Measurements from ENCODE around the gene ZNF580.

The ZNF580 gene

DNA sequence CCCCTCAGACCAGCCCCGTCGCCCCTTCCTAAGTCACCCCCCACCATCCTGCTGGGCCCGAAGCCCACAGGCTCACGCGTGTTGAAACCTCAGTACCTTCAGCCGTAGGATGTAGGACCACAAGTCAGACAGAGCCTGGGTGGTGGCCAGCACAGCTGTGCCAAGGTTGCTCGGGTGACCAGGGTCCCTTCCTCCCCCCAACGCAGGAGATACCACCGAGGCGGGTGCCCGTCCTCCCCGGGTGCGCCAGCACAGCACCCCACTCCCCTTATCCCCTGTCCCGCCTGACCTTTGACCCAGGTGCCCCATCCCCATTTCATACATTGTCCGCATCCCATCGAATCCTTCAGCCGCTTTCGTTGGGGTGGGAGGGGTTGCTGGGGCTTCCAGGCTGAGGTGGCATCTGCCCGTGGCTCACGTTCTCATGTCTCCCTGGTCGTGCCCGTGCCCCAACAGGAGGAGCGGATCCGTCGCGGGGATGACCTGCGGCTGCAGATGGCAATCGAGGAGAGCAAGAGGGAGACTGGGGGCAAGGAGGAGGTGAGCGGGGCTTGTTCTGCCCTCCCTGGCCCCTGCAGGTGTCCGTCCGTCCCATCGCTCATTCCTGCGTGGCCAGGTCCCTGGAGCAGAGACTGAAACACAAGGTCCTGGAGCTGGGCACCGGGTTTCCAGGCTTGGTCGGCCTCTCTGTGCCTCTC, 48.8 kb downstream of the ZNF580 start:
- TF ChIP-seq REST (IDR thresholded peaks at IDR 0.05; ENCODE audit: low read depth): no peak
- no peak for TF ChIP-seq FOXM1 (IDR thresholded peaks at IDR 0.05; ENCODE audit: borderline replicate concordance, low read depth)
- TF ChIP-seq TEAD4 (IDR thresholded peaks at IDR 0.05): no peak
- TF ChIP-seq EP300 (IDR thresholded peaks at IDR 0.05; ENCODE audit: borderline replicate concordance): no peak
- TF ChIP-seq ZBTB7A (IDR thresholded peaks at IDR 0.05; ENCODE audit: low read depth): no peak
- TF ChIP-seq, protein P1, sequence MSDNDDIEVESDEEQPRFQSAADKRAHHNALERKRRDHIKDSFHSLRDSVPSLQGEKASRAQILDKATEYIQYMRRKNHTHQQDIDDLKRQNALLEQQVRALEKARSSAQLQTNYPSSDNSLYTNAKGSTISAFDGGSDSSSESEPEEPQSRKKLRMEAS (IDR thresholded peaks at IDR 0.05): no peak
- TF ChIP-seq CREB1 (IDR thresholded peaks at IDR 0.05; ENCODE audit: low read depth): no peak
- TF ChIP-seq TAF1 (IDR thresholded peaks at IDR 0.05; ENCODE audit: low read depth): no peak
- no peak for TF ChIP-seq CEBPB (IDR thresholded peaks at IDR 0.05)
- TF ChIP-seq TCF12 (IDR thresholded peaks at IDR 0.05; ENCODE audit: low read depth): no peak

DNA sequence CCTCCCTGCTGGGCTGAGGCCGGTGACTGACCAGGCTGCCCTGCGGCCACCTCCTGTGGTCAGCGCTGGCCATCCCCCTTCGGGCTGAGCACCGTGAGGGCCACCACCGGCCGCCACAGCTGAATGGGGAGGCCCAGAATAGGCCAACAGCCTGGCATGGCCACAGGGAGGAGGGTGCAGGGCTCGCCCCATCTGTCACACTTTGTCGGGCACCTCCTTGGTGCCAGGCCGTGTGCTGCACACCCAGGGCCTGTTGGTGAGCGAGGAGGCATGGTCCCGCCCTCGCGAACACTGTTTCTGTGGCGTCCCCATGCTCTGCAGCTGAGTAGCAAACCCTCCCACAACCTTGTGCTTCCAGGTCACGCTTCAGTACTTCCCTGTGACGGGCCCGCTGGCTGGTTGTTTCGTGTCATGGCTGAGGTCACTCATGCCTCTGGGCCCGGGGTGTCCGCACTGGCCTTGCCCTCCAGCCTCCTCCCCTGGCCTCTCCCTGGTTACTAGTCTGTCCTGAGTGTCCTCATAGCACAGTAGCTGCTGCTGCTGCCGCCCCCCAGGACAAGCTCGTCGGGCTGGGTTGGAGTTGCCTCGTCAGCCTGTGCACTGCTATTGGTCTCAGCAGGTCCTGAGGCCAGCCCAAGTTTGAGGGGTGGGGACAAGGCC, 49.4 kb downstream of the ZNF580 start:
- TF ChIP-seq RAD21 (IDR thresholded peaks at IDR 0.05; ENCODE audit: low read depth) (no peak), TCF12 (IDR thresholded peaks at IDR 0.05; ENCODE audit: low read depth) (no peak), REST (IDR thresholded peaks at IDR 0.05; ENCODE audit: low read depth) (no peak), NFIC (IDR thresholded peaks at IDR 0.05) (no peak), FOXM1 (IDR thresholded peaks at IDR 0.05; ENCODE audit: borderline replicate concordance, low read depth) (no peak), TAF1 (IDR thresholded peaks at IDR 0.05; ENCODE audit: low read depth) (no peak), YY1 (IDR thresholded peaks at IDR 0.05; ENCODE audit: low read depth) (no peak), EP300 (IDR thresholded peaks at IDR 0.05; ENCODE audit: borderline replicate concordance) (no peak), CREB1 (IDR thresholded peaks at IDR 0.05; ENCODE audit: low read depth) (no peak), ZBTB7A (IDR thresholded peaks at IDR 0.05; ENCODE audit: low read depth) (no peak), EGR1 (IDR thresholded peaks at IDR 0.05) (no peak), TEAD4 (IDR thresholded peaks at IDR 0.05) (no peak), CEBPB (IDR thresholded peaks at IDR 0.05) (no peak)
- TF ChIP-seq, protein P1 (IDR thresholded peaks at IDR 0.05): no peak
- TF ChIP-seq, protein P2, sequence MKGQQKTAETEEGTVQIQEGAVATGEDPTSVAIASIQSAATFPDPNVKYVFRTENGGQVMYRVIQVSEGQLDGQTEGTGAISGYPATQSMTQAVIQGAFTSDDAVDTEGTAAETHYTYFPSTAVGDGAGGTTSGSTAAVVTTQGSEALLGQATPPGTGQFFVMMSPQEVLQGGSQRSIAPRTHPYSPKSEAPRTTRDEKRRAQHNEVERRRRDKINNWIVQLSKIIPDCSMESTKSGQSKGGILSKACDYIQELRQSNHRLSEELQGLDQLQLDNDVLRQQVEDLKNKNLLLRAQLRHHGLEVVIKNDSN (IDR thresholded peaks at IDR 0.05): no peak

DNA sequence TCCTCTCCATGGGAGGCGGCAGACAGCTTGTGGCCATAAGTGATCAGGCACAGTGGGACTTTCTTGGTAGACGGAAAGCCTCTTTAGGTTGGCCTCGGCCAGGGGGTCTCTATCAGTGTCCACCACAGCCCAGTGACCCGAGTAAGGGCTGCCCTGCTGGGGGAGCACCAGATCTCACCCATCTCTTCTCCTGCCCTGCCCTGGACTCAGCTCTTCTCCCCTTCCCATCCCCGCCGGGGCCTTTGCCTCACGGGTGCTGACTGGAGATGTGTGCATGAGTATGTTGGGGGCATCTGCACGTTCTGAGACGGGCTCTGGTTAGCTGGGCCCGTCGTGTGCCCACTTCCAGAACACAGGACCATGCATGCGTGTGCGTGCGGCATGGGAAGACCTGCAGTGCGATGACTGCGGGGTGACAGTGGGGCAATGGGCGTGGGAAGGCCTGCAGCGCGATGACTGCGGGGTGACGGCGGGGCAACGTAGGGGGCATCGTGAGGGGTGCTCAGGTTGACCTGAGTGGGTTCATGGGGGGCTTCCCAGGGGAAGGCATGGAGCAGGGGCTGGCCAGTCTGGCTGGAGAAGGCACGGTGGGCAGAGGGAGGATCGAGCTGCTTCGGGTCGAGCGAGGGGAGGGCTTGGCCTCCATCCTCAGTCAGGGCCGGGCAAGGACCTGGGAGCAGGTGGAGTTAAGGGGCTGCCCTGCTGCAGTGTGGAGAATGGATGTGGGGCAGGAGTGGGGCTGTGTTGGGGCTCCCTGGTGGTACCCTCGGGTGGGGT, 50.2 kb downstream of the ZNF580 start:
- TF ChIP-seq REST (IDR thresholded peaks at IDR 0.05; ENCODE audit: low read depth) (no peak), CREB1 (IDR thresholded peaks at IDR 0.05; ENCODE audit: low read depth) (no peak), TEAD4 (IDR thresholded peaks at IDR 0.05) (no peak), CEBPB (IDR thresholded peaks at IDR 0.05) (no peak), YY1 (IDR thresholded peaks at IDR 0.05; ENCODE audit: low read depth) (no peak), RAD21 (IDR thresholded peaks at IDR 0.05; ENCODE audit: low read depth) (no peak), NFIC (IDR thresholded peaks at IDR 0.05) (no peak), ZBTB7A (IDR thresholded peaks at IDR 0.05; ENCODE audit: low read depth) (no peak), EGR1 (IDR thresholded peaks at IDR 0.05) (no peak), FOXM1 (IDR thresholded peaks at IDR 0.05; ENCODE audit: borderline replicate concordance, low read depth) (no peak), TAF1 (IDR thresholded peaks at IDR 0.05; ENCODE audit: low read depth) (no peak), TCF12 (IDR thresholded peaks at IDR 0.05; ENCODE audit: low read depth) (no peak), EP300 (IDR thresholded peaks at IDR 0.05; ENCODE audit: borderline replicate concordance) (no peak)
- TF ChIP-seq, protein P1 (IDR thresholded peaks at IDR 0.05): no peak
- TF ChIP-seq, protein P2 (IDR thresholded peaks at IDR 0.05): no peak

All from Ishikawa (cell line).